ENCODE results near the gene ATP9B.

DNA sequence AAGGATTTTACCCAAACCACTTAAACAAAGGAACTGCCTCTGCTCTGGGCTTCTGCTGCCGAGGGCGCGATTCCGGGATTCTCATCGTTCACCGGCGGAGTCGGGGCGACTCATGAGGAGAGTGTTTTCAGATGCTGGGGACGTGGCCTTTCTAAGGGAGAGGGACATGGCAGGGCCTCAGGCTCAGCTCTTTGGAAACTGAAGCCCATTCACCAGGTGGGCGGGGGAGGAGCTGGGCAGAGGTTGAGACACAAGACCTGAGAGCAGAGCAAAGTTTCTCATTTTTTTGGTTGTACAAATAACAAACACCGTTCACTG, 356.3 kb downstream of the ATP9B start:
- TF ChIP-seq, protein P1, sequence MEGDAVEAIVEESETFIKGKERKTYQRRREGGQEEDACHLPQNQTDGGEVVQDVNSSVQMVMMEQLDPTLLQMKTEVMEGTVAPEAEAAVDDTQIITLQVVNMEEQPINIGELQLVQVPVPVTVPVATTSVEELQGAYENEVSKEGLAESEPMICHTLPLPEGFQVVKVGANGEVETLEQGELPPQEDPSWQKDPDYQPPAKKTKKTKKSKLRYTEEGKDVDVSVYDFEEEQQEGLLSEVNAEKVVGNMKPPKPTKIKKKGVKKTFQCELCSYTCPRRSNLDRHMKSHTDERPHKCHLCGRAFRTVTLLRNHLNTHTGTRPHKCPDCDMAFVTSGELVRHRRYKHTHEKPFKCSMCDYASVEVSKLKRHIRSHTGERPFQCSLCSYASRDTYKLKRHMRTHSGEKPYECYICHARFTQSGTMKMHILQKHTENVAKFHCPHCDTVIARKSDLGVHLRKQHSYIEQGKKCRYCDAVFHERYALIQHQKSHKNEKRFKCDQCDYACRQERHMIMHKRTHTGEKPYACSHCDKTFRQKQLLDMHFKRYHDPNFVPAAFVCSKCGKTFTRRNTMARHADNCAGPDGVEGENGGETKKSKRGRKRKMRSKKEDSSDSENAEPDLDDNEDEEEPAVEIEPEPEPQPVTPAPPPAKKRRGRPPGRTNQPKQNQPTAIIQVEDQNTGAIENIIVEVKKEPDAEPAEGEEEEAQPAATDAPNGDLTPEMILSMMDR (IDR thresholded peaks at IDR 0.05): no peak
- TF ChIP-seq POLR2A (IDR thresholded peaks at IDR 0.05): no peak
